ENCODE data around the gene RRM1.

The RRM1 gene

DNA sequence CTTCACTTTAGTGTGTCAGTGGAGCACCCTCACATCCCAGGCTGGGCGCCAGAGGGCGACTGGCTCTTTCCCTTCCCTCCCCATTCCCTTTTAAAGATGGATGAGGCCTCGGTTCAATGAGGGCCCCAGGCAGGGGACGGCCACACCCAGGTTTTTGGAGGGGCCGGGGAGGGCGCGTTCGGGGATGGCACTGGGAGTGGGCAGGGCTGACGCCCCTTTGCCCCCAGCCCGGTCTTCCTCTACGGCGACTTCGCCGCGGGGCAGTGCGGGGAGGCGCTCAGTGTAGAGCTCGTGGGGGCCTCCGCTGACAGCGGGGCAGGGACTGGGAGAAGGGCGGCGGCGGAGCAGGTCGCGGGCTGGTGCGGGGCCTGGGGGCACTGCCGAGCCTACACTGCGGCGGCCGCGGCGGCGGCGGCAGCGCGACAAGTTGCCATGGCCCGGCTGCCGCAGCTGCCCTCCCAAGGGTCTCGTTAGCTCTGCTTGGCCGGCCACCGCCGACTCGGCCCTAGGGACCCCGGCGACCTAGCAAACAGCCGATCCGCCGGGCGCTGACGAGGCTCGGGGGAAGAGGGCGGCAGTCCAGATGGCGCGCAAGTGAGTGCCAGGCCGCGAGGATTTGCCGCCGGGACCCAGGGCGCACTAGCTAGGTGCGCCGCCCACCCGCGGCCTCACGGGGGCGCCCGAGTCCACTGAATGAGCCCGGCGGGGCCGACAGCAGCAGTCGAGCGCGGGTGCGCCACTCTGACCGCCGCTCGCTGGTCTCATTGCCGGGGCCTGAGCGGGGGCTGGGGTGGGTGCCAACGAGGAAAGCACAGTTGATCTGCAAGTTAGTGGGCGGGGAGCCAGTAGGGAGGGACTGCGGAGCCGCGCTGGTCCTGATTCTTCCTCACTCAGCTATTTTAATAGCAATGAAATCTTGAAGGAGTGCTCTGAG lies 92.7 kb downstream of the RRM1 start:
- peak; percentile 82 for DNase-seq (ENCODE audit: low read depth)
